ENCODE data around the gene PLD4.

DNA sequence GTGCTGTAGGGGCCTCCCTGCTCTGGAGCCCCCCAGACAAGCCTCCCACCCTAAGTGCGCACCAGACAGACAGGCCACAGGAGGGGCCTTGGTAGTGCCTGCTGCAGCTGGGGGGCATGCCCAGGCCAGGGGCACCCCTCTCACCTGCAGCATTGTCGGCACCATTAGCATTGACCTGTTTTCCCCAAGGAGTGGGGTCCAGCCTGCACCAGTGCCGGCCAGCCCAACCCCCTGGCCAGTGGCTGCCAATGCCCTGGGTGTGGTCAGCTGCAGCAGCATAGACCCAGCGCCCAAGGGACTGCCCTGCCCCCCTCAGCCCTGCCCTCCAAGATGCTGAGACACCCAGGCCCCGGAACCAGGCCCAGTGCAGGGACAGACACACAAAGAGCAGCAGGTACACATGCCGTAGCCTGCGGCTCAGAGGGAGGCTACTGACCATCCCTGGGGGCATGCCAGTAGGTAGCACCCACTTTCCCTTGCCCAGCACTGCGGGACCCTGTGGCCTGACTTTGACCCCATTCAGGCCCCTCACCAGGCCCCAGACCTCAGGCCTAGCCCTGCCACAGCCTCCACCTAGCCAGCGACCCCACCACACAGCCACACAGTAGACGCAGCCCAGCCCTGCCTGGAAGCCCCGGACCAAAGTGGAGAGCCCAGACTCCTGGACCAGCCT is 52.5 kb downstream of the PLD4 start:
- TF ChIP-seq, protein P1, sequence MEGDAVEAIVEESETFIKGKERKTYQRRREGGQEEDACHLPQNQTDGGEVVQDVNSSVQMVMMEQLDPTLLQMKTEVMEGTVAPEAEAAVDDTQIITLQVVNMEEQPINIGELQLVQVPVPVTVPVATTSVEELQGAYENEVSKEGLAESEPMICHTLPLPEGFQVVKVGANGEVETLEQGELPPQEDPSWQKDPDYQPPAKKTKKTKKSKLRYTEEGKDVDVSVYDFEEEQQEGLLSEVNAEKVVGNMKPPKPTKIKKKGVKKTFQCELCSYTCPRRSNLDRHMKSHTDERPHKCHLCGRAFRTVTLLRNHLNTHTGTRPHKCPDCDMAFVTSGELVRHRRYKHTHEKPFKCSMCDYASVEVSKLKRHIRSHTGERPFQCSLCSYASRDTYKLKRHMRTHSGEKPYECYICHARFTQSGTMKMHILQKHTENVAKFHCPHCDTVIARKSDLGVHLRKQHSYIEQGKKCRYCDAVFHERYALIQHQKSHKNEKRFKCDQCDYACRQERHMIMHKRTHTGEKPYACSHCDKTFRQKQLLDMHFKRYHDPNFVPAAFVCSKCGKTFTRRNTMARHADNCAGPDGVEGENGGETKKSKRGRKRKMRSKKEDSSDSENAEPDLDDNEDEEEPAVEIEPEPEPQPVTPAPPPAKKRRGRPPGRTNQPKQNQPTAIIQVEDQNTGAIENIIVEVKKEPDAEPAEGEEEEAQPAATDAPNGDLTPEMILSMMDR (IDR thresholded peaks at IDR 0.05) = no peak
- TF ChIP-seq POLR2A (IDR thresholded peaks at IDR 0.05) = no peak

Data from Peyer's patch (tissue), 4 donors.